HG03064 (cell line): Measurements from ENCODE around the gene GSC2.

ENCODE experiments used
- ATAC-seq: cut with Tn5 transposase; IDR thresholded peaks from one replicate; pipeline ENCODE4 v1.9.1; 2021; ENCODE audit warnings: low read depth; ENCODE audit not compliant: unreplicated experiment

GSC2 gene

GRCh38 chr22:19178657-19179496 is 28.8 kb upstream of the GSC2 start, which contains the start of gene SLC25A1:
Gene SLC25A1, minus strand, starts transcription at chr22:19178736. Its CDS starts 63 bp downstream, at chr22:19178673.
- peak; percentile 51 for ATAC-seq

DNA sequence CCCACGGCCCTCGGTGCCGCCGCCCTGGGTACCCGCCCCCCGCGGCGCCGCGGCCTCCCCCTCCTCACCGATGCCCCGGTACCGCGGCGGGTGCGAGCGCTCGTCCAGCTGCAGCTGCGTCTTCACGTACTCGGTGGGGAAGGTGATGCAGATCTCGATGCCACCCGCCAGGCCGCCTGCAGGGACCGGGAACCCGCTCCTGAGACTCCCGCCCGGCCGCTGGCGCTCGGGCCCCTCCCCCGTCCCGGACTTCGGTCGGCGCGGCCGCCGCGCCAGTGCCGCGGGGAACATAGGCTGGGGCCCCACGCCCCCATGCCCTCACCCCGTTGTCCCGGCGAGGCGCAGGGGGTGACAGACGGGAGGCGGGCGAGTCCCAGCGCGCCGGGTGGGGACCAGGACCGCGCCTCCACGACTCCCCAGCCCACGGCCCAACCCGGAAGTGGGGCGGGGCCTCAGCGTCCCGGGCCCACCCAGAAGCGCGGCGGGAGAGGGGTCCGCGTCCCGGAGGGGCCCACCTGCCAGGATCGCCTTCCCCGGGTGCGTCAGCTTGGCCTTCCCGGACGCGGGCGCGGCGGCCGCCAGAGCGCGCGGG is 28.1 kb upstream of the GSC2 start:
- ATAC-seq = peak; percentile 29

GRCh38 chr22:19177164-19178064 is 27.3 kb upstream of the GSC2 start:
- ATAC-seq = no peak

DNA sequence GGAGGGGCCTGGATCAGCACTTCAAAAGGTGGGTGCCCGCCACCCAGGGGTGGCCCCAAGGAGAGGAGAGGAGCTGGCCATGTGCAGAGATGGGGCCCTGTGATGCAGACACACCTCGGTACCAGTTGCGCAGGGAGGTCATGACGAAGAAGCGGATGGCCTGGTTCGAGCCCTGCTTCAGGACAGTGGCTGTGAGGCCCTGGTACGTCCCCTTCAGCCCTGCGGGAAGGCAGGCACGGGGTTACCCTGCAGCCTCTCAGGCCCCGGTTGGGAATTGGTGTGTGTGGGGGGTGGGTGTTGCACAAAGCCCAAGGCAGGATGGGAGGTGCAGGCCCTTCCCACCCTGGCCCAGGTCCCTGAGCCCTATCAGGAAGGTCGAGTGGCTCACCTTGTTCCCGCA is 26.6 kb upstream of the GSC2 start:
- ATAC-seq = no peak

- no peak for ATAC-seq
Measured at GRCh38 chr22:19176175-19176643, 26.1 kb upstream of the GSC2 start.

- no peak for ATAC-seq
Measured at GRCh38 chr22:19175602-19176174, 25.6 kb upstream of the GSC2 start.

GRCh38 chr22:19175026-19175601 is 25.0 kb upstream of the GSC2 start:
- ATAC-seq = no peak

GRCh38 chr22:19174106-19175025 is 24.3 kb upstream of the GSC2 start:
- ATAC-seq = no peak

DNA sequence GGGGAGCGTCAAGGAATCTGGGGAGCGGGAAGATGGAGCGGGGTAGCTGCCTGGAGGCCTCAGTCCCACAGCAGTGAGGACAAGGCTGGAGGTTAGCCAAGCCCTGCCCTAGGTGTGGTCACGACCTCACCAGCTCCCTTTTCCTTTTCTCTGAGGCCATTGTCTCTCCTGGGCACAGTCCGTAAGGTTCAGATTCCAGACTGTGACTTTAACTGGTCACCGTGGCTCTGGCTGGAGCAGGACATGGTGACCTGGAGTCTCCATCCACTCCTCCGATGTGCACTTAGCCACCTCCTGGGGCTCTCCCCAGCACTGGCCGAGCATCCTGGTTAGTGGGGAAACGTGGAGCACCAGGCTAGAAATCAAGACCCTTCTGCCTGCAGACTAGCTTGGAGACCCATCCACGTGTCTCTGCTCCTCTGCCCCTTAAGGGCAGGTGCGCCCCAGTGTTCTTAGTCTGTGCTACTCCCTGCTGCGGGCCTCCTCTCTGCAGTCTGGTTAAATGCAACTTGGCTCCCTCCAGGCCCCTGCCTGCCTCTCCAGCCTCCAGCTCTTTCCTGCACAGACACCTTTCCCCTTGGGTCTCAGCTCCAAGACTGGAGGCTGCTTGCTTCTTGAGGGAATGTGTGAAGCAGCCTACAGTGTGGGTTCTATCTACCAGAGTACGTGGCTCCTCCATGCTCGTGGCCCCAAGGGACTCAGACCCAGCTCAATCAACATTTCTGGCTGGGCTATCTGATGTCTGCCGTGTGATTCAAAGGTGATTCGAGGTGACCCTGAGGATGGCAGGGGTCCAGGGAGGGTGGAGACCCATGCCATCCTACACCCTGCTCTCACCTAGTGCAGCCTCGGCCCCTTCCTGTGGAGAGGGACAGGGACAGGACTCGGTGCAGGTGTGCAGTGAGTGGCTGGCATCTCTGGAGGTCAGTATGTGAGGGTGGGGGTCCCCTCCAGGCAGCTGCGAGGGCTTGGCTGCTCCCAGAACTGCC is 23.2 kb upstream of the GSC2 start:
- no peak for ATAC-seq

- no peak for ATAC-seq
Measured at GRCh38 chr22:19172213-19173046, 22.3 kb upstream of the GSC2 start.

DNA sequence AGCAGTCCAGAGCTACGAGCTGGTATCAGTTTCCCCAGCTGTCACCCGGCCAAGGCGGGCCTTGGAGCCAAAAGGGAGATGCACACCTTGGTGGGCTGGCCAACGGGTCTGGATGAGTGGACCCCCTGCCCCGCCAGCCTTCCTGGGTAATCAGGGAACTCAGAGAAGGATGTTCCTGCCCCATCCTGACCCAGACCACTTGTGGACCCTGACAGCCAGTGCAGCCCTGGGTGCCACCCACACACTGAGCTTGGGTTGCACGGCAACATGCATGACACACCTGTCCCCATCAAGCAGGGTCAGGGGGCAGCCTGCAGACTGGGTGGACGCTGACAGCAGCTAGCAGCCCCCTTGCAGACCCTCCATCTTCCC is 19.8 kb upstream of the GSC2 start:
- ATAC-seq = no peak

- ATAC-seq = no peak
Measured at GRCh38 chr22:19169002-19169946, 19.2 kb upstream of the GSC2 start.

- no peak for ATAC-seq
Measured at GRCh38 chr22:19168088-19168890, 18.2 kb upstream of the GSC2 start.

- no peak for ATAC-seq
Measured at GRCh38 chr22:19167106-19167869, 17.2 kb upstream of the GSC2 start.

DNA sequence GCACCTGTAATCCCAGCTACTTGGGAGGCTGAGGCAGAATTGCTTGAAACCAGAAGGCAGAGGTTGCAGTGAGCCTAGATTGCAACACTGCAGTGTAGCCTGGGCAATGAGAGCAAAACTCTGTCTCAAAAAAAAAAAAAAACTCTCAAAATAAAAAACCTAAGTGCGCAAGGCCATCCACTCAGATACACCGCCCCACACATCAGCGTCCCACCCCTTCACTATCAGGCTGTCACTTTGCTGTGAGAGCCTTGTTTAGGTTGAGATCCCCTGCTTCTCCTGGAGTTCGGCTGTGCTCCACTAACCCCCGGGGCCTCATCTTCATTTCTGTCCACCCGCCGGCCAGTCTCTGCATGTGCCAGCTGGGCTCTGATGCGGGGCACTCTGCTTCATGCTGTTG is 16.3 kb upstream of the GSC2 start:
- ATAC-seq = no peak
